Measurements from ENCODE around the gene DMKN.

The DMKN gene

GRCh38 chr19:35559781-35560180, 46.3 kb upstream of the DMKN start:
- Mint-ChIP-seq H3K9me3 (no peaks in the 10 kb centered on the region), H3K4me3 (no peak overlapping the region), H3K36me3 (ENCODE audit: low read depth) (no peaks in the 10 kb centered on the region), H3K27ac (no peak overlapping the region), H3K4me1 (peaks cover 5% of the 10 kb centered on the region), H3K27me3 (ENCODE audit: low read depth) (peaks cover 75% of the 10 kb centered on the region)
- no peak for TF ChIP-seq CTCF (IDR thresholded peaks at IDR 0.05; ENCODE audit: unreplicated experiment in 3 of 3)

- Mint-ChIP-seq H3K27ac (no peak overlapping the region), H3K9me3 (no peaks in the 10 kb centered on the region), H3K27me3 (ENCODE audit: low read depth) (peaks cover 75% of the 10 kb centered on the region), H3K4me3 (peak overlapping the region in 1 of 3 experiments; percentile 33), H3K36me3 (ENCODE audit: low read depth) (no peaks in the 10 kb centered on the region), H3K4me1 (peaks cover 5% of the 10 kb centered on the region)
- no peak for TF ChIP-seq CTCF (IDR thresholded peaks at IDR 0.05; ENCODE audit: unreplicated experiment in 3 of 3)
These were observed 45.8 kb upstream of the DMKN start for GRCh38 chr19:35559281-35559659.

GRCh38 chr19:35558400-35559280, 45.2 kb upstream of the DMKN start:
- H3K36me3 Mint-ChIP-seq (ENCODE audit: low read depth), result no peaks in the 10 kb centered on the region
- no peaks in the 10 kb centered on the region for H3K9me3 Mint-ChIP-seq
- peaks cover 5% of the 10 kb centered on the region for H3K4me1 Mint-ChIP-seq
- H3K27ac Mint-ChIP-seq, result no peak overlapping the region
- no peak for TF ChIP-seq CTCF (IDR thresholded peaks at IDR 0.05; ENCODE audit: unreplicated experiment in 3 of 3)
- peak overlapping the region in 2 of 3 experiments; percentile 28 to 33 for H3K4me3 Mint-ChIP-seq
- H3K27me3 Mint-ChIP-seq (ENCODE audit: low read depth), result peaks cover 80% of the 10 kb centered on the region

GRCh38 chr19:35557539-35558399, 44.3 kb upstream of the DMKN start:
- no peak for TF ChIP-seq CTCF (IDR thresholded peaks at IDR 0.05; ENCODE audit: unreplicated experiment in 3 of 3)
- Mint-ChIP-seq H3K27ac (no peak overlapping the region), H3K4me3 (peak overlapping the region; percentile 79 to 84 (median 79)), H3K36me3 (ENCODE audit: low read depth) (no peaks in the 10 kb centered on the region), H3K4me1 (peaks cover 5% of the 10 kb centered on the region), H3K9me3 (no peaks in the 10 kb centered on the region), H3K27me3 (ENCODE audit: low read depth) (peaks cover 79% of the 10 kb centered on the region)

GRCh38 chr19:35556846-35557538, 43.5 kb upstream of the DMKN start:
- Mint-ChIP-seq H3K27ac (no peak overlapping the region), H3K4me1 (peaks cover 5% of the 10 kb centered on the region), H3K27me3 (ENCODE audit: low read depth) (peaks cover 71% of the 10 kb centered on the region), H3K36me3 (ENCODE audit: low read depth) (no peaks in the 10 kb centered on the region), H3K4me3 (peak overlapping the region; percentile 54 to 84 (median 79)), H3K9me3 (no peaks in the 10 kb centered on the region)
- TF ChIP-seq CTCF (IDR thresholded peaks at IDR 0.05; ENCODE audit: unreplicated experiment in 3 of 3), result no peak
